Measurements from ENCODE around the gene TRIM24.

- no peak for TF ChIP-seq CTCF (IDR thresholded peaks at IDR 0.05)
- no peak for TF ChIP-seq USF2 (IDR thresholded peaks at IDR 0.05; ENCODE audit: borderline replicate concordance, low read depth, low read length)
- TF ChIP-seq POLR2AphosphoS5 (IDR thresholded peaks at IDR 0.05; ENCODE audit: low read depth, low read length): no peak
- TF ChIP-seq USF1 (IDR thresholded peaks at IDR 0.05; ENCODE audit: borderline replicate concordance, low read depth): no peak
- no peak for TF ChIP-seq GATA2 (CRISPR knock-in tag; IDR thresholded peaks at IDR 0.05)
Observed at GRCh38 chr7:138477081-138477578, 17.1 kb downstream of the TRIM24 start.

Measured in SK-N-SH (cell line).